Activated CD4-positive, alpha-beta T cell treated with anti-CD3 and anti-CD28 coated beads, Interleukin-2, amount 10 ng/mL, durations not matched to agents 7 days and 5 days (primary cell): ENCODE results near the gene TOPORS. TPM values are rescaled to one million over a fixed set of nuclear protein-coding genes. Genes with fewer than 3 reads are reported as not detected.

ENCODE experiments used
- CTCF ChIA-PET: fragments of 350-600 bp; sonication (Branson Sonifier 250); formaldehyde crosslinking; loops from one replicate; lab custom pipeline; 2021; ENCODE audit warnings: antibody characterized with exemption; lab: Charles Lee
- POLR2A ChIA-PET: fragments of 350-600 bp; sonication (Branson Sonifier 250); formaldehyde crosslinking; loops from one replicate; lab custom pipeline; 2021; ENCODE audit warnings: antibody characterized with exemption; lab: Charles Lee
- DNase-seq: peaks from one replicate; pipeline ENCODE4 v3.0.0-alpha.2; 2020
- H3K27ac Mint-ChIP-seq: one replicate; pipeline ENCODE4 v1.8.0; 2021; ENCODE audit warnings: mild to moderate bottlenecking, moderate library complexity, mixed read lengths
- H3K27me3 Mint-ChIP-seq: one replicate; pipeline ENCODE4 v1.8.0; 2021; ENCODE audit warnings: mixed read lengths
- H3K36me3 Mint-ChIP-seq: one replicate; pipeline ENCODE4 v1.8.0; 2021; ENCODE audit warnings: low read depth, mixed read lengths
- H3K4me1 Mint-ChIP-seq: one replicate; pipeline ENCODE4 v1.8.0; 2021; ENCODE audit warnings: mixed read lengths
- H3K4me3 Mint-ChIP-seq: one replicate; pipeline ENCODE4 v1.8.0; 2021; ENCODE audit warnings: mild to moderate bottlenecking, moderate library complexity, mixed read lengths
- H3K9me3 Mint-ChIP-seq: one replicate; pipeline ENCODE4 v1.8.0; 2021; ENCODE audit warnings: mixed read lengths
- total RNA-seq, 2 experiments: library from RNA; stranded (reverse); gene quantifications; one replicate each; pipeline ENCODE4 v1.2.3, GENCODE V29; 2021

TOPORS gene
- total RNA-seq, 2 experiments from 2014 or later = 12.7 to 15.1 TPM

- H3K4me1 Mint-ChIP-seq = peaks cover 3% of the 10 kb centered on the region
- H3K9me3 Mint-ChIP-seq = no peaks in the 10 kb centered on the region
- ChIA-PET CTCF (no interaction called here), POLR2A (no interaction called here)
- no peak overlapping the region for H3K27ac Mint-ChIP-seq
- no peak for DNase-seq
- H3K4me3 Mint-ChIP-seq = no peak overlapping the region
- no peaks in the 10 kb centered on the region for H3K27me3 Mint-ChIP-seq
- H3K36me3 Mint-ChIP-seq = peaks cover 54% of the 10 kb centered on the region
These were observed 54.5 kb downstream of the TOPORS start for GRCh38 chr9:32497921-32498320.

GRCh38 chr9:32490601-32491000, 61.8 kb downstream of the TOPORS start:
- no peaks in the 10 kb centered on the region for H3K9me3 Mint-ChIP-seq
- no peak overlapping the region for H3K27ac Mint-ChIP-seq
- peaks cover 55% of the 10 kb centered on the region for H3K36me3 Mint-ChIP-seq
- CTCF ChIA-PET = no interaction called here
- no peak for DNase-seq
- POLR2A ChIA-PET = no interaction called here
- H3K27me3 Mint-ChIP-seq = no peaks in the 10 kb centered on the region
- H3K4me3 Mint-ChIP-seq = no peak overlapping the region
- no peaks in the 10 kb centered on the region for H3K4me1 Mint-ChIP-seq

Other genes with a start within 250 kb of the TOPORS start
- 1 to 10 TPM; 8.1 to 8.6 TPM for gene ACO1, start 167.9 kb downstream of the TOPORS start, total RNA-seq
- gene RIGI, start 26.4 kb downstream of the TOPORS start, total RNA-seq = 10 to 100 TPM; 26.9 to 28.5 TPM
- 10 to 100 TPM; 17.1 to 20.0 TPM for gene SMIM27, start 259 bp downstream of the TOPORS start, total RNA-seq
- 10 to 100 TPM; 35.5 to 44.9 TPM for gene NDUFB6, start 20.6 kb upstream of the TOPORS start, total RNA-seq
- gene TAF1L, start 83.1 kb upstream of the TOPORS start, total RNA-seq = not detected
- not detected for gene TMEM215, start 231.0 kb upstream of the TOPORS start, total RNA-seq